GM12891 (cell line): ENCODE measurements around the gene CSNK1A1L.
"Not testable (repeated sequence)": the region's sequence is repeated elsewhere in the genome, so short reads cannot be mapped to it uniquely, and the experiment has no call there.

Experiments
- DNase-seq: peaks from one replicate; pipeline ENCODE4 v3.0.0; 2011; ENCODE audit warnings: low spot score; ENCODE audit not compliant: insufficient read length
- FAIRE-seq: peaks from 2 replicates; lab custom pipeline; 2011; peaks lifted over from hg19 to GRCh38; lab: Jason Lieb, UNC
- PAX5 ChIP-seq: IDR thresholded peaks from 2 replicates; pipeline ENCODE4 v1.6.1; 2011; ENCODE audit warnings: low read length, moderate library complexity, mild to moderate bottlenecking; ENCODE audit not compliant: insufficient read depth, severe bottlenecking
- POLR2A ChIP-seq: IDR thresholded peaks from 2 replicates; pipeline ENCODE4 v1.6.1; 2011; ENCODE audit warnings: low read depth, low read length, control low read depth
- POLR2AphosphoS5 ChIP-seq: IDR thresholded peaks from 2 replicates; pipeline ENCODE4 v1.6.1; 2011; ENCODE audit warnings: low read depth, low read length, control low read depth
- POU2F2 ChIP-seq: IDR thresholded peaks from 2 replicates; pipeline ENCODE4 v1.6.1; 2011; ENCODE audit warnings: low read depth, mild to moderate bottlenecking, control low read depth, low read length, moderate library complexity
- SPI1 ChIP-seq: IDR thresholded peaks from 2 replicates; pipeline ENCODE4 v1.6.1; 2011; ENCODE audit warnings: low read depth, low read length, control low read depth
- TAF1 ChIP-seq: IDR thresholded peaks from 2 replicates; pipeline ENCODE4 v1.6.1; 2011; ENCODE audit warnings: low read depth, low read length, control low read depth

The CSNK1A1L gene

GRCh38 chr13:37070145-37070695 lies 35.2 kb downstream of the CSNK1A1L start:
- no peak for TF ChIP-seq POLR2A
- no peak for TF ChIP-seq POLR2AphosphoS5
- no peak for TF ChIP-seq SPI1
- no peak for TF ChIP-seq TAF1
- no peak for TF ChIP-seq PAX5
- no peak for TF ChIP-seq POU2F2
- DNase-seq (no peak), FAIRE-seq (no peak)

DNA sequence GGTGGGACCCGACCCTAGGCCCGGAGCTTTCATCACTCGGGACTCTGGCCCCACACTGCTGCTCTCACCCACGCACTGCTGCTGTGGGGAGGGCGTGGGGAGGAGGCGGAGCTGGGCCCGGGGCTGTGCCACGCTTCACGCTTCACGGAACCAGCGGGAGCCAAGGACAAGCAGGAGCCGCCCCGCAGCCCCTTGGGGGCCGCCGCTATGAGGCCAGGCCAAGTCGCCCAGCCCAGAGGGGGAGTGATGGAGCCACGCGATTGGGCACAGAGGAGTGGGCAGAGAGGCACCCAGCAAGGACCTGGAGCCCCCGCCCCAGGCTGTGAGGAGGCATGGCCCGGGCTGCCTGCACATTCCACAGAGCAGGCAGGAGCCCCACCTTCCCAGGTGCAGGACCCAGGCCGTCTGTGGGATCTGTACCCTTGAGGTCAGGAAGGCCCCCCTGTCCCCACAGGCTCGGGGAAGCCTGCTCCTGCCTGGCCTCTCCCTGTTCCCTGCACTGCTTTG lies 35.8 kb downstream of the CSNK1A1L start:
- DNase-seq, result no peak
- FAIRE-seq, result no peak
- TF ChIP-seq POU2F2 (no peak), SPI1 (no peak), POLR2AphosphoS5 (no peak), TAF1 (no peak), POLR2A (no peak), PAX5 (no peak)

- DNase-seq (no peak), FAIRE-seq (no peak)
- TF ChIP-seq SPI1, result no peak
- TF ChIP-seq POU2F2, result no peak
- no peak for TF ChIP-seq POLR2AphosphoS5
Measured at GRCh38 chr13:37068962-37069361, 36.5 kb downstream of the CSNK1A1L start.

- FAIRE-seq (no peak), DNase-seq (no peak)
- peak; percentile 71 for TF ChIP-seq SPI1
- no peak for TF ChIP-seq POLR2AphosphoS5
- TF ChIP-seq POLR2A, result no peak
- no peak for TF ChIP-seq POU2F2
Measured at GRCh38 chr13:37067874-37068273, 37.6 kb downstream of the CSNK1A1L start.

DNA sequence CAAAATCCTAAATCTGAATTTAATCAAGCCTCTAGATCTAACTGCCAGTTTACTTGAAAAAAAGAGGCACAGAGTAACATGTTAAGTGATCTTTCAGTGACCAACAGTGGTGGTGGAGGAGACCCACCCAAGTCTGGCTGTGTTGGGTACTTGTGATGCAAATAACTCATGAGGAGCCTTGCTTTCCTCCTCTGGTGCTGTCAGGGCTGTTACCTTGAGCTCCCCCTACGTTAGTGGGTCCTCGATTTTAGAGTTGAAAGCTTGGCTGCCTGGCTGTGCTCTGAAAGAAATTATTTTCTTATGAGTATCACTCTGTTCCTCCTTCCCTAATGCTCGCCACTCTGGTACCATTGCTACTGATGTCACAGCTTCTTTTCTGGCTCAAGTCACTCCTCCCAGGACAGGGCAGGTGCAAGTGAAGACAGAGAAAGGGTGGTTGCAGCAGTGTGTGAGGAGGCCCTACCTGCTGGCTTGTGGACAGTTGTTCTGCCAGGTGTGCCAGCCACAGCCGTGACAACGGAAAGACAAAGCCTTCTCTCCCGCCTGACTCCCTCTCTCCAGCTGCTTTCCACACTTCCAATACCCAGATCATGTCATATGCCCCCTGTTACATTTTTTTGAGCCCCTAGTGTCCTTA lies 39.5 kb downstream of the CSNK1A1L start:
- DNase-seq (no peak), FAIRE-seq (no peak)
- TF ChIP-seq SPI1 (no peak), PAX5 (no peak), POLR2AphosphoS5 (no peak), TAF1 (no peak), POU2F2 (no peak), POLR2A (no peak)

GRCh38 chr13:37059848-37060192 lies 45.6 kb downstream of the CSNK1A1L start:
- FAIRE-seq, result peak; percentile 16
- no peak for TF ChIP-seq PAX5
- no peak for TF ChIP-seq POU2F2
- TF ChIP-seq POLR2A, result no peak
- no peak for TF ChIP-seq POLR2AphosphoS5
- TF ChIP-seq TAF1, result no peak
- TF ChIP-seq SPI1, result no peak
- no peak for DNase-seq

DNA sequence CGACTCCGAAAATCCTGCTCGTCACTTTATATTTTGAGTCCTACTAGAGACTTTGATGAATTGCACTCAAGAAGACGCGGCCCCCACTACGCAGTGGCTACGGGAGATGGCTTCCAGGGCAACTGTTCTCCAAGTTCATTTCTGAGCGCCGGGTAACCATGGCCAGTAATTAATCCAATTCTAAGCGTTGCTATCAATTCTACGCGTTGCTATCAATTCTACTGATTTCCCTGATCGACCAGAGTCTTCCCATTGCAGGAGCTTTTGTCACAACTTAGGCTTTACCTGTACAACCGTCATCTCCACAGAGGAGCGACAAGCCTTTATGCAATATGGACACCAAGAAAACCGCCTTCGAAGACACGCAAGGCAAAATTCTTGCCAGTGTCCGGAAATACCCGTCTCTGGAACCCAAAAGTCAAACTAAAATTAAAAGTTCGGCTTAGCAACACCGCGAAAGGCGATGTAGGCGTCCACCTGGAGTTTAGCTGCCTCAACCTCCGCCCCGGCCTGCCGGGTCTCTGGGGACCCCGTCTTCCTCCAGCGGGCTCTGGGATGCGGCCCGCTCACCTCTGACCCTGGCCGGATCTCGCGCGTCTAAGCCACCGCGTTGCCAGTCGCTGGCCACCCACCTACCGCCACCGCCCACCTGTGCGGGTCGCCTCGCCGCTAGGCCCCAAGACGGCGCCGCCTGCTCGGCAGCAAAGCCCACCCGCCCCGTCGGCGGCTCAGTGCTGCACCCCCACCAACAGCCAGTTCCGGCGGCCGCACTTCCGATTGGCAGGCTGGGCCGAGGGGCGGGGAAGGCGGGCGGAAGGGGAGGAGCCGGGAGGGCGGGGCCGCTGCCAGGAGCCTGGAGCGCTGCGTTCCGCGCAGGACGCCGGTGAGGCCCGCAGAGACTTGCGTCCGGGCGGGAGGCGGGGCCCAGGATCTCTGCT lies 46.3 kb downstream of the CSNK1A1L start, which contains the start of gene SUPT20H:
Gene SUPT20H (minus strand): TSS at position 779 of the 938 bp plus-strand sequence. CDS start 8,198 bp downstream, outside the sequence.
- DNase-seq (peak; percentile 75), FAIRE-seq (peak; percentile 94)
- TF ChIP-seq TAF1 (peak; percentile 26; the same call in 1 of the 2 replicates), POLR2AphosphoS5 (peak; percentile 86), POLR2A (peak; percentile 52; the same call in 1 of the 2 replicates), PAX5 (no peak), POU2F2 (peak; percentile 21; the same call in 1 of the 2 replicates), SPI1 (no peak)

DNA sequence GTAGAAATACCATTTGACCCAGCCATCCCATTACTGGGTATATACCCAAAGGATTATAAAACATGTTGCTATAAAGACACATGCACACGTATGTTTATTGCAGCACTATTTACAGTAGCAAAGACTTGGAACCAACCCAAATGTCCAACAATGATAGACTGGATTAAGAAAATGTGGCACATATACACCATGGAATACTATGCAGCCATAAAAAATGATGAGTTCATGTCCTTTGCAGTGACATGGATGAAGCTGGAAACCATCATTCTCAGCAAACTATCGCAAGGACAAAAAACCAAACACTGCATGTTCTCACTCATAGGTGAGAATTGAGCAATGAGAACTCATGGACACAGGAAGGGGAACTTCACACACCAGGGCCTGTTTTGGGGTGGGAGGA lies 49.2 kb downstream of the CSNK1A1L start:
- not testable (repeated sequence) for DNase-seq, FAIRE-seq
